Measurements from ENCODE around the gene FAM20A. TPM values are rescaled to one million over a fixed set of nuclear protein-coding genes. Genes with fewer than 3 reads are reported as not detected.
A peak's percentile ranks its signal among the peaks of the same experiment; 100 is the strongest.

FAM20A gene
- total and polyA plus RNA-seq, 4 donors, result 11.5 to 46.5 (median 14.7) TPM

DNA sequence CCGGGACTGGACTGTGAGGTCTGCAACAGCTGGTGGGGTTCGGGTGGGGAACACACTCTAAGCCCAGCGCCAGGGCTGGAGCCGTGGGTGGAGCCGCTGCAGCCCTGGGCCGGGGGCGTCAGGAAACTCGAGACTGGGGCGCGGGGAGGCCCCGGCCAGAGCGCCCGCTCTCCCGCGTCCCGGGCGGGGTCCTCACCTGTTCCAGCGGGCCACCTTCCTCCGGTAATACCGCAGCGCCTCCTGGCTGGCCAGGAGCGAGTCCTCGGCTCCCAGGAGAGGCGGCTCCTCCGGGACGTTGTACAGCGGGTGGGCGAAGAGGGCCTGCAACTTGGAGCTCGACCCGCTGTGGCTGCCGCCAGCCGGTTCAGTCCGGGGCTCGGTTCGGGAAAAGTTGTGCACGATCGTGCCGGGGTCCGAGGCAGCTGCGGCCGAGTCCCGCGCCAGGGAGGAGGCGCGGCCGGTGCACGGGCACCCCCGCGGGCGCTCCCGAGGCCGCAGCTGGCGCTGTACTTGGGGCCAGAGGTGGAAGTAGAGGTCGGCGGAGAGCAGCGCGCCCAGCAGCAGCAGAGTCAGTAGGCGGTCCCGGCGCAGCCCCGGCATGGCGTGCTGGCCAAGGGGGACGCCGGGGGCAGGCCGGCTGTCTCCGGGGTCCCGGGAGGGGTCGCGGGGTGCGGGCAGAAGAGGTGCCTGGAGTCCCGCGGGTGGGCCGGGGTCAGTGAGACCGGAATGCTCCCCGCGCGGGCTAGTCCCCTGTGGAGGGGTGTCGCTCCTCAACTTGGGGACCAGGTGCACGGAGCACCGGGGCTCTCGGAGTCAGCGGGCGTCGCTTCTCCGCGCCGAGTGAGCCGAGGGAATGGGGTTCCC lies 868 bp downstream of the FAM20A start:
- Histone ChIP-seq H3K27me3 (ENCODE audit: control insufficient read depth, insufficient read depth, low read length) (peaks cover 34% of the 10 kb centered on the region), H3K4me1 (ENCODE audit: control insufficient read depth, insufficient read depth, low read length) (peaks cover 17% of the 10 kb centered on the region), H3K36me3 (ENCODE audit: control insufficient read depth, insufficient read depth, low read length) (no peaks in the 10 kb centered on the region), H3K27ac (ENCODE audit: low read depth, low read length) (peak overlapping the region; percentile 48), H3K9me3 (ENCODE audit: control insufficient read depth, insufficient read depth, low read length) (no peaks in the 10 kb centered on the region), H3K4me3 (ENCODE audit: low read depth, low read length) (peak overlapping the region; percentile 53)
- DNase-seq (ENCODE audit: low read depth in 4 of 6, low spot score in 6 of 6), result no peak
- WGBS (ENCODE audit: insufficient coverage), result 1% methylated on average over 88 of the region's 88 CpGs

- Histone ChIP-seq H3K4me1 (ENCODE audit: control insufficient read depth, insufficient read depth, low read length) (peaks cover 17% of the 10 kb centered on the region), H3K9me3 (ENCODE audit: control insufficient read depth, insufficient read depth, low read length) (no peaks in the 10 kb centered on the region), H3K27ac (ENCODE audit: low read depth, low read length) (peak overlapping the region; percentile 48), H3K4me3 (ENCODE audit: low read depth, low read length) (peak overlapping the region; percentile 53), H3K27me3 (ENCODE audit: control insufficient read depth, insufficient read depth, low read length) (peaks cover 34% of the 10 kb centered on the region), H3K36me3 (ENCODE audit: control insufficient read depth, insufficient read depth, low read length) (no peaks in the 10 kb centered on the region)
- 24% methylated on average over 16 of the region's 18 CpGs for WGBS (ENCODE audit: insufficient coverage)
- no peak for DNase-seq (ENCODE audit: low read depth in 4 of 6, low spot score in 6 of 6)
Measured at GRCh38 chr17:68599552-68600066, 1.6 kb downstream of the FAM20A start.

GRCh38 chr17:68599091-68599490 lies 2.1 kb downstream of the FAM20A start:
- no CpG with 5 or more reads among the region's 4 CpGs for WGBS (ENCODE audit: insufficient coverage)
- Histone ChIP-seq H3K27me3 (ENCODE audit: control insufficient read depth, insufficient read depth, low read length) (peaks cover 34% of the 10 kb centered on the region), H3K27ac (ENCODE audit: low read depth, low read length) (peak overlapping the region; percentile 48)

GRCh38 chr17:68598545-68598961 lies 2.6 kb downstream of the FAM20A start:
- peak overlapping the region; percentile 53 for H3K4me3 ChIP-seq (ENCODE audit: low read depth, low read length)
- DNase-seq (ENCODE audit: low read depth in 4 of 6, low spot score in 6 of 6), result no peak
- no CpG with 5 or more reads among the region's 4 CpGs for WGBS (ENCODE audit: insufficient coverage)
- H3K27me3 ChIP-seq (ENCODE audit: control insufficient read depth, insufficient read depth, low read length), result peaks cover 34% of the 10 kb centered on the region
- peak overlapping the region; percentile 48 for H3K27ac ChIP-seq (ENCODE audit: low read depth, low read length)
- H3K9me3 ChIP-seq (ENCODE audit: control insufficient read depth, insufficient read depth, low read length), result no peaks in the 10 kb centered on the region
- no peaks in the 10 kb centered on the region for H3K36me3 ChIP-seq (ENCODE audit: control insufficient read depth, insufficient read depth, low read length)
- peaks cover 17% of the 10 kb centered on the region for H3K4me1 ChIP-seq (ENCODE audit: control insufficient read depth, insufficient read depth, low read length)

More at GRCh38 chr17:68599091-68599490, 2.1 kb downstream of the FAM20A start:
- H3K9me3 ChIP-seq (ENCODE audit: control insufficient read depth, insufficient read depth, low read length), result no peaks in the 10 kb centered on the region
- H3K4me3 ChIP-seq (ENCODE audit: low read depth, low read length), result peak overlapping the region; percentile 53
- H3K4me1 ChIP-seq (ENCODE audit: control insufficient read depth, insufficient read depth, low read length), result peaks cover 17% of the 10 kb centered on the region
- DNase-seq (ENCODE audit: low read depth in 4 of 6, low spot score in 6 of 6), result no peak
- H3K36me3 ChIP-seq (ENCODE audit: control insufficient read depth, insufficient read depth, low read length), result no peaks in the 10 kb centered on the region

DNA sequence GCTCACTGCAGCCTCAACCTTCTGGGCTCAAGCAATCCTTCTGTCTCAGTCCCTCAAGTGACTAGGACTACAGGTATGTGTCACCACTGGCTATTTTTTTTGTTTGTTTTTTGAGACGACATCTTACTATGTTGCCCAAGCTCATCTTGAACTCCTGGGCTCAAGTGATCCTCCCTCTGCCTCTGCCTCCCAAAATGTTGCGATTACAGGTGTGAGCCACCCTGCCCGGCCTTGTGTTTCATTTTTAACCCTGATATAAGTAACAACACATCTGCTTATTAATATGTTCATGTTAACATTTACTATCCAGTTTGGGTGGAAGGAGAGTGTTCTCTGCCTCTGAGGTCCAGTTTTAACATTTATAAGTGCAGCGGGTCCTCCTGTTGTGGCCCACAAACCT lies 3.1 kb downstream of the FAM20A start:
- Histone ChIP-seq H3K27me3 (ENCODE audit: control insufficient read depth, insufficient read depth, low read length) (peaks cover 29% of the 10 kb centered on the region), H3K4me3 (ENCODE audit: low read depth, low read length) (peak overlapping the region; percentile 16), H3K4me1 (ENCODE audit: control insufficient read depth, insufficient read depth, low read length) (peaks cover 17% of the 10 kb centered on the region), H3K36me3 (ENCODE audit: control insufficient read depth, insufficient read depth, low read length) (no peaks in the 10 kb centered on the region), H3K27ac (ENCODE audit: low read depth, low read length) (peak overlapping the region; percentile 48), H3K9me3 (ENCODE audit: control insufficient read depth, insufficient read depth, low read length) (no peaks in the 10 kb centered on the region)
- DNase-seq (ENCODE audit: low read depth in 4 of 6, low spot score in 6 of 6), result no peak
- 89% methylated on average over 1 of the region's 4 CpGs for WGBS (ENCODE audit: insufficient coverage)

GRCh38 chr17:68596411-68596945 lies 4.7 kb downstream of the FAM20A start:
- peak in 1 of 6 donors; percentile 6 for DNase-seq (ENCODE audit: low read depth in 4 of 6, low spot score in 6 of 6)
- H3K4me1 ChIP-seq (ENCODE audit: control insufficient read depth, insufficient read depth, low read length), result peaks cover 16% of the 10 kb centered on the region
- no peaks in the 10 kb centered on the region for H3K9me3 ChIP-seq (ENCODE audit: control insufficient read depth, insufficient read depth, low read length)
- WGBS (ENCODE audit: insufficient coverage), result 91% methylated on average over 4 of the region's 5 CpGs
- H3K36me3 ChIP-seq (ENCODE audit: control insufficient read depth, insufficient read depth, low read length), result no peaks in the 10 kb centered on the region
- no peak overlapping the region for H3K27ac ChIP-seq (ENCODE audit: low read depth, low read length)
- no peak overlapping the region for H3K4me3 ChIP-seq (ENCODE audit: low read depth, low read length)
- H3K27me3 ChIP-seq (ENCODE audit: control insufficient read depth, insufficient read depth, low read length), result peaks cover 18% of the 10 kb centered on the region

- Histone ChIP-seq H3K4me1 (ENCODE audit: control insufficient read depth, insufficient read depth, low read length) (peaks cover 11% of the 10 kb centered on the region), H3K9me3 (ENCODE audit: control insufficient read depth, insufficient read depth, low read length) (no peaks in the 10 kb centered on the region), H3K36me3 (ENCODE audit: control insufficient read depth, insufficient read depth, low read length) (no peaks in the 10 kb centered on the region), H3K4me3 (ENCODE audit: low read depth, low read length) (no peak overlapping the region), H3K27me3 (ENCODE audit: control insufficient read depth, insufficient read depth, low read length) (peaks cover 14% of the 10 kb centered on the region), H3K27ac (ENCODE audit: low read depth, low read length) (peak overlapping the region; percentile 37)
- 68% methylated on average over 1 of the region's 2 CpGs for WGBS (ENCODE audit: insufficient coverage)
- DNase-seq (ENCODE audit: low read depth in 4 of 6, low spot score in 6 of 6), result peak in 1 of 6 donors; percentile 29
Measured at GRCh38 chr17:68595986-68596385, 5.2 kb downstream of the FAM20A start.

DNA sequence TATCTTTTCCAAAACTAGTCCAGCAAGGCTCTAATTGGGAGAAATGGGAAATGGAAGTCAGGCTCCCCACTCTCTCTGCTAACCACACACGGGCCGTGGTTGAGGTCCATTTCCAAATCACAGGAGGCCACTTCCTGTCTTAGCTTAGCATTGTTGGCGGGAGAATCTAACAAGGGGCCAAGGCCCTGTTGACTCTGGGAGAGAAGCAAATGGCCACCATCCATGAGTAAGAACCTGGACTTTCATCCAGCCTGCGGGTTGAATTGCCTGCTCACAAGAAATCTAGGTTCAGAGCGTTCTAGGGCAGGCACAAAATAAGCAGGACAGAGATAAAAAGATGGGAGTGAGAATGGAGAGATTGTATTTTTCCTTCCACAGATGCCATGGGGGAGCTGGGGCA lies 5.7 kb downstream of the FAM20A start:
- peak in 1 of 6 donors; percentile 38 for DNase-seq (ENCODE audit: low read depth in 4 of 6, low spot score in 6 of 6)
- peaks cover 8% of the 10 kb centered on the region for H3K4me1 ChIP-seq (ENCODE audit: control insufficient read depth, insufficient read depth, low read length)
- WGBS (ENCODE audit: insufficient coverage), result 98% methylated on average over 4 of the region's 5 CpGs
- H3K27ac ChIP-seq (ENCODE audit: low read depth, low read length), result peak overlapping the region; percentile 37
- H3K9me3 ChIP-seq (ENCODE audit: control insufficient read depth, insufficient read depth, low read length), result no peaks in the 10 kb centered on the region
- no peaks in the 10 kb centered on the region for H3K36me3 ChIP-seq (ENCODE audit: control insufficient read depth, insufficient read depth, low read length)
- no peak overlapping the region for H3K4me3 ChIP-seq (ENCODE audit: low read depth, low read length)
- peaks cover 11% of the 10 kb centered on the region for H3K27me3 ChIP-seq (ENCODE audit: control insufficient read depth, insufficient read depth, low read length)

DNA sequence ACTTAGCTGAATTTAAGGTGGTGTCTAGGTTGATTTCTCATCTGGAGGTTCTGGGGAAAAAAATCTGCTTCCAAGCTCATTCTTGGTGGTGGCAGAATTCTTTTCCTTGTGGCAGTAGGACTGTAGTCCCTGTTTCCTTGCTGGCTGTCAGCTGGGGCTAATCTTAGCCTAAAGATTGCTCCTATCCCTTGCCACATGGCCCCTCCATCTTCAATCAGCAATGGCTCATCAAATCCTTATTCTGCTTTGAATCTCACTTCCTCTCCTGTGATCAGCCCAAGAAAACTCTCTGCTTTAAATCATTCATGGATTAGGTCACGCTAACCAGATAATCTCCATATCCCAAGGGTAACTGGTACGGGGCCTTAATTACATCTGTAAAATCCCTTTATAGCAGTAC lies 6.6 kb downstream of the FAM20A start:
- DNase-seq (ENCODE audit: low read depth in 4 of 6, low spot score in 6 of 6), result no peak
- H3K27me3 ChIP-seq (ENCODE audit: control insufficient read depth, insufficient read depth, low read length), result peaks cover 4% of the 10 kb centered on the region
- no peaks in the 10 kb centered on the region for H3K36me3 ChIP-seq (ENCODE audit: control insufficient read depth, insufficient read depth, low read length)
- H3K9me3 ChIP-seq (ENCODE audit: control insufficient read depth, insufficient read depth, low read length), result no peaks in the 10 kb centered on the region
- H3K4me3 ChIP-seq (ENCODE audit: low read depth, low read length), result no peak overlapping the region
- no peak overlapping the region for H3K27ac ChIP-seq (ENCODE audit: low read depth, low read length)
- WGBS (ENCODE audit: insufficient coverage), result no CpG with 5 or more reads among the region's 2 CpGs
- no peaks in the 10 kb centered on the region for H3K4me1 ChIP-seq (ENCODE audit: control insufficient read depth, insufficient read depth, low read length)
